ENCODE data around the gene FZD4. TPM values are rescaled to one million over a fixed set of nuclear protein-coding genes. Genes with fewer than 3 reads are reported as not detected.

FZD4 gene
- total RNA-seq, 1 experiment from 2014 or later: 4.5 TPM

DNA sequence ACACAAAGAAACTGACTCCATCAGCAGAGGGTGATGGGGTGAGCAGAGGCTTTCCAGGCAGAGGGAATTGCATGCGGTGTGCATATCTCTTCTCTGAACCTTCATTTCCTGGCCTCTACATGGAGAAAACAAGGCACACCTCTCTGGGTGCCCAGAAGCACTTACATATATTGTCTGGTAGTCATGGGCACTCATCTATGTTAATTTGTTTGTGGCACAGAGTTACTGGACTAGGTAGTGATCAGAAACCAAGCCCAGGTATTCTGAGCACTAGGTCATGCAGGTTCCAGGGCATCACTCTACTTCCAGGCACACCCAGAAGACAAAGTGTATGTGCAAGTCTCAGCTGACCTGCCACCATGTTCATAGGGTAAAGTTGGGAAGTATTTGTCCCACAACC lies 56.5 kb downstream of the FZD4 start:
- WGBS (ENCODE audit: extremely low coverage, insufficient read length, low lambda C conversion rate): no CpG with 5 or more reads among the region's 1 CpG

More for the DNA sequence above, 56.5 kb downstream of the FZD4 start:
- H4K8ac ChIP-seq (replicated peaks; ENCODE audit: insufficient read length, low read depth, low read length): no peak overlapping the region
- H3K27me3 ChIP-seq (ENCODE audit: insufficient read depth, low read length): no peaks in the 10 kb centered on the region
- TF ChIP-seq, protein P1, sequence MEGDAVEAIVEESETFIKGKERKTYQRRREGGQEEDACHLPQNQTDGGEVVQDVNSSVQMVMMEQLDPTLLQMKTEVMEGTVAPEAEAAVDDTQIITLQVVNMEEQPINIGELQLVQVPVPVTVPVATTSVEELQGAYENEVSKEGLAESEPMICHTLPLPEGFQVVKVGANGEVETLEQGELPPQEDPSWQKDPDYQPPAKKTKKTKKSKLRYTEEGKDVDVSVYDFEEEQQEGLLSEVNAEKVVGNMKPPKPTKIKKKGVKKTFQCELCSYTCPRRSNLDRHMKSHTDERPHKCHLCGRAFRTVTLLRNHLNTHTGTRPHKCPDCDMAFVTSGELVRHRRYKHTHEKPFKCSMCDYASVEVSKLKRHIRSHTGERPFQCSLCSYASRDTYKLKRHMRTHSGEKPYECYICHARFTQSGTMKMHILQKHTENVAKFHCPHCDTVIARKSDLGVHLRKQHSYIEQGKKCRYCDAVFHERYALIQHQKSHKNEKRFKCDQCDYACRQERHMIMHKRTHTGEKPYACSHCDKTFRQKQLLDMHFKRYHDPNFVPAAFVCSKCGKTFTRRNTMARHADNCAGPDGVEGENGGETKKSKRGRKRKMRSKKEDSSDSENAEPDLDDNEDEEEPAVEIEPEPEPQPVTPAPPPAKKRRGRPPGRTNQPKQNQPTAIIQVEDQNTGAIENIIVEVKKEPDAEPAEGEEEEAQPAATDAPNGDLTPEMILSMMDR (conservative IDR thresholded peaks at IDR 0.05): no peak
- Mint-ChIP-seq H3K9me3 (no peaks in the 10 kb centered on the region), H3K4me3 (no peak overlapping the region), H3K27me3 (ENCODE audit: low read depth) (no peaks in the 10 kb centered on the region), H3K27ac (no peak overlapping the region), H3K36me3 (ENCODE audit: insufficient read depth in 1 of 3, low read depth in 3 of 3) (no peaks in the 10 kb centered on the region), H3K4me1 (no peaks in the 10 kb centered on the region)
- no peak overlapping the region for H2BK5ac ChIP-seq (ENCODE audit: insufficient read length, low read length)
- no peak overlapping the region for H3K9ac ChIP-seq (ENCODE audit: extremely low read depth, insufficient read length, low read length)
- no peaks in the 10 kb centered on the region for H3K4me1 ChIP-seq (ENCODE audit: insufficient read depth, low read length)
- no peak overlapping the region for H2BK120ac ChIP-seq (ENCODE audit: low read depth, low read length, poor library complexity, severe bottlenecking)
- no peak for DNase-seq
- no peak overlapping the region for H3K14ac ChIP-seq (ENCODE audit: insufficient read depth, low read length)
- no peak overlapping the region for H2AFZ ChIP-seq (ENCODE audit: low read length)
- H3K27ac ChIP-seq (ENCODE audit: insufficient read length, low read depth, low read length): no peak overlapping the region
- no peak overlapping the region for H2BK15ac ChIP-seq (ENCODE audit: low read depth, low read length)
- H3K23me2 ChIP-seq (ENCODE audit: insufficient read length, low read depth, low read length, poor library complexity, severe bottlenecking): no peaks in the 10 kb centered on the region
- H2BK12ac ChIP-seq (ENCODE audit: insufficient read length, low read depth, low read length): no peak overlapping the region
- no peak overlapping the region for H3K56ac ChIP-seq (ENCODE audit: insufficient read length, low read depth, low read length)
- H4K5ac ChIP-seq (ENCODE audit: insufficient read length, low read depth, low read length): no peak overlapping the region
- H3T11ph ChIP-seq (ENCODE audit: low read length): no peak overlapping the region
- no peak overlapping the region for H2AK5ac ChIP-seq (ENCODE audit: insufficient read length, low read length)
- H3K4ac ChIP-seq (ENCODE audit: low read depth, low read length): no peak overlapping the region
- no peak overlapping the region for H3K23ac ChIP-seq (ENCODE audit: insufficient read length, low read depth, low read length)
- H3K79me2 ChIP-seq (ENCODE audit: insufficient read depth, low read length): no peaks in the 10 kb centered on the region
- no peak overlapping the region for H2BK20ac ChIP-seq (ENCODE audit: low read depth, low read length, poor library complexity, severe bottlenecking)
- no peaks in the 10 kb centered on the region for H3K9me3 ChIP-seq (ENCODE audit: control insufficient read depth, low read depth, low read length)
- H3K79me1 ChIP-seq (ENCODE audit: insufficient read depth, low read depth, low read length, poor library complexity, severe bottlenecking): no peaks in the 10 kb centered on the region
- H4K20me1 ChIP-seq (ENCODE audit: control insufficient read depth, insufficient read depth, insufficient read length): no peaks in the 10 kb centered on the region
- H4K91ac ChIP-seq (ENCODE audit: insufficient read length, low read depth, low read length): no peak overlapping the region
- no peak overlapping the region for H3K18ac ChIP-seq (ENCODE audit: insufficient read length, low read depth, low read length)
- H3K4me2 ChIP-seq (ENCODE audit: insufficient read depth, insufficient read length, low read length): no peak overlapping the region
